NCI-H1092 (cell line): Measurements from ENCODE around the gene HMX3.
A peak's percentile ranks its signal among the peaks of the same experiment; 100 is the strongest.
"Not testable (repeated sequence)": the region's sequence is repeated elsewhere in the genome, so short reads cannot be mapped to it uniquely, and the experiment has no call there.

Source experiments
- DNase-seq: peaks from one replicate; lab custom pipeline; 2025; lab: John Stamatoyannopoulos, UW

HMX3 gene

DNA sequence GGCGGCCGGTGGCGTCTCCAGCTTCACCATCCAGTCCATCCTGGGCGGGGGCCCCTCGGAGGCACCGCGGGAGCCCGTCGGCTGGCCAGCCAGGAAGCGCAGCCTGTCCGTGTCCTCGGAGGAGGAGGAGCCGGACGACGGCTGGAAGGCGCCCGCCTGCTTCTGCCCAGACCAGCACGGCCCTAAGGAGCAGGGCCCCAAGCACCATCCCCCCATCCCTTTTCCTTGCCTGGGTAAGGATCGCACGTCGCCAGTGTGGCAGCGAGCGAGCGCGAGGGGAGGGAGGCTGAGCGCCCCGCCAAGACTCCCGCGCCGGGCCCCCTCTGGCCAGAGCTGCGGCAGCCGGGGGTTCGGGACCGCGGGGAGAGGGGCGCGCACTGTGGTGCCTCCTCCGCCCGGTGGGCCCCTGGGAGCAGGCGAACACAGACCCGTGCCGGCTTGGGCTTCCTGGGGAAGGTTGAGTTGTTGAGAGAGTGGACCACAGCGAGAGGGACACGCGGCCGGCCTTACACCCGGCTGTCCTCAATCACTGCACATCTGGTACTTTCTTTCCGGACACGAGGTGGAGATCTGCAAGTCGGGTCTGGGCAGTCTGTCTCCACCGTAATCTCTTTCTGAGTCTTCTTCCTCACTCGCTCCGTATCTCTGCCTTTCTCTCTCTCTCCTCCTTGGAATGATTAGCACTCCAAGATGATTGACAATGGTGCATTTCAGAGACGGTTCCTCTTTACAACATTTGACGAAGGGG is 12.8 kb downstream of the HMX3 start:
- DNase-seq = no peak

DNA sequence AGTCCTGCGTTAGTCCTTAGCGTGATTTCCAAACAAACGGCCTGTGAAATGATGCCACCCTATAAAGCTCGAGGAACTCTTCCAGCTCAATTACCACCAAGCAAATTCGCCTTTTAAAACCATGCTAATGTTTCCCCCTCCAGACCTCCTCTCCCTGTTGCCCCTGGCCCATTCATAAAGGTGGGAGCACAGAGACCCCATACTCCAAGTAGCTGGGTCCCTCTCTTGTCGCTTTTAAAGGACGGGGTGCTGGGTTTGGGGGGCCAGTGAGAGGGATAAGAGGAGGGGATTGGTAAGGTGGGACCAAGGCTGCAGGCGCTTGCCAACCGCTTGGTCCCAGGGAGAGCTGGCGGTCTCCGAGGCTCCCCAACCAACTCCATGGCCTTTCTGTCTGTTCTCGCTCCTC is 13.4 kb downstream of the HMX3 start:
- no peak for DNase-seq

DNA sequence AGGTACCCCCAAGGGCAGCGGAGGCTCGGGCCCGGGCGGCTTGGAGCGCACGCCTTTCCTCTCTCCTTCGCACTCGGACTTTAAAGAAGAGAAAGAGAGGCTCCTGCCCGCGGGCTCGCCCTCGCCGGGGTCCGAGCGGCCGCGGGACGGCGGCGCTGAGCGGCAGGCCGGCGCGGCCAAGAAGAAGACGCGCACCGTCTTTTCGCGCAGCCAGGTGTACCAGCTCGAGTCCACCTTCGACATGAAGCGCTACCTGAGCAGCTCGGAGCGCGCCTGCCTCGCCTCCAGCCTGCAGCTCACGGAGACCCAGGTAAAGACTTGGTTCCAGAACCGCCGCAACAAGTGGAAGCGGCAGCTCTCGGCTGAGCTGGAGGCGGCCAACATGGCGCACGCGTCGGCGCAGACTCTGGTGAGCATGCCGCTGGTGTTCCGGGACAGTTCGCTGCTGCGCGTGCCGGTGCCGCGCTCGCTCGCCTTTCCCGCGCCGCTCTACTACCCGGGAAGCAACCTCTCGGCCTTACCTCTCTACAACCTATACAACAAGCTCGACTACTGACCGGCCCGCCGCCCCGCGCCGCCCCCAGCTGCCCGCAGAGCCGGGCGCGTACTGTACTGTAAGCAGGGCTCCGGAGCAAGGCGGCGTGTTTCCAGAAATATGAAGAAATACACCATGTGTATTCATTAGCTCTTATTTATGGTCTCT is 13.9 kb downstream of the HMX3 start:
- DNase-seq = no peak

DNA sequence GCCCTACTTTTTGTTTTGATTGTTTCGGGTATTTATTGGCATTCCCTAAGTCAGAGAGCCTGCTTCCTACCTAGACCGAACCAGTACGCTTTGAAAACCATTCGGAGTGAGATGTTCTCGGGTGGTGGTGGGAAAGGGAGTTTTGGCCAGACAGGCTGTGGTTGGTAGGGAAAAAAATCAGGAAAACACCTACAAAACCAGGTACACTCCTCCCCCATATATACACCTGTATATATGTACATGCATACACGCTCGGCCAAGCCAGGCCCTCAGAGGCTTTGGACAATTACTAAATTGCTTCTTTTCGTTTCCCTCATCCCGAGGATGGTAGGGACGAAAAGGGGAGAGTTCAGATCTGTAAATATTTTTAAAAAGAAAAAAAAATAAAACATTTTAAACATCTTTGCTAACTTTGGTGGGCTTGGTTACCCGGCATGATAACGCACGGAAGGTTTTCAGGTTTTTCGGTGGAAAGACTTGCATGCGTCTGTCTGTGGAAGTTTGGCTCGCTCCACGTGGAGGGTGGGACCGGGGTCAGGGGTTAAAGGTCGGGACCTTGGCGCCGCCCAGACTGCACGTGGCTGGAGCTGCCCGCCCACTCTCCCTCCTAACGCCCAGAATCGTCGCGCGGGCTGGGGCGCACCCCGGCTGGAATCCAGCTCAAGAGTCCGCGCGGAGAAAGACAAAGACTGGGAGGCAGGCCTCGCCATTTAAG is 14.7 kb downstream of the HMX3 start:
- no peak for DNase-seq

DNA sequence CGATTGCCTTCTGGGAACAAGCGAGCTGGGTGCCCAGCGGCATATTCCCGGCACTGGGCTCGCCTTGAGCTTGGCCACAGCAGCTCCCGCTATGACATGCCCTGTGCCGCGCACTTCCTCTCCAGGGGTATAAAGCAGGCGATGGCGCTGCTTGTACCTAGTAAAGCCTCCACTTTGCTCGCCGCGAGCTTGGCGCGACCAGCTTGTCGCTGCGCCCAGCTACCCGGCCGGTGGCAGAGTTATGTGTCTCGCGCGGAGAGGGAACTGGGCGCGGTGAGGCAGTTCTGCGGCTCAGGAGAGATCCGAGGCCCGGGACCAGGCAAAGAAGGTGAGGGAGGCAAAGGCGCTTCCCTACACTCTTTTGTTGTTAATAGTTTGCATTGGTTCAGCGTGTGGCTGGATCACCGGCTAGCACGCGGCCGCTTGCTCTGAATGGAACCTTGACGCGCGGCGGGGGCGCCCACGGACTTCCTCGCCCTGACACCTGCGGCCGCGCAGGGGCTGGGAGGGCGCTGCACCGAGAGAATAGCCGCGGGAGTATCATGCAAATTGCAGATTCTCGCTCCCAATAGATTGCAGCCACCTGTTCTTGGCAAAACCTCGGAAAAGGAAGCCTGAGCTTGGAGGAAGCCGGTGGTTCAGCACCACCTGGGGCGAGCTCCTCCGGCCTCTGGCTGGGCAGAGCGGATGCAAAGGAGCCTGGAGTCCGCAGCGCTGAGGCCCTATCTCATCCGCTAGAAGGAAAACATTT is 15.4 kb downstream of the HMX3 start:
- no peak for DNase-seq

DNA sequence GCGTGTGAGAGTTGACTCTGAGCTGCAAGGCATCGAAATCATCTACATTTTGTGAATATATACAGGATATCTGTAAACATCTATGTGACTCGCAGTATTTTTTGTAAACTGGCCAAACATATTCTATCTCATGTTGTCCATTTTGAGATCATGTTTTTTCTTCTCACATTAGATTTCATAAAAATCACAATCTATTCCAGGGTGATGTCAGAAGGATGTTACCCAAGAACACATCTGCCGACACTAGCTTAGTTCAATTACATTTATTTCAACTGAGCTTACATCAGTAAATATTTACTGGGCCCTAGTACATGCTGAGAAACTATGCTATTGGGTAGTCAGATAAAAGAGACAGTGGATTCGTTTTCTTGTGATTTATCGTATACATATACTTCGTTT is 16.0 kb downstream of the HMX3 start:
- no peak for DNase-seq

DNA sequence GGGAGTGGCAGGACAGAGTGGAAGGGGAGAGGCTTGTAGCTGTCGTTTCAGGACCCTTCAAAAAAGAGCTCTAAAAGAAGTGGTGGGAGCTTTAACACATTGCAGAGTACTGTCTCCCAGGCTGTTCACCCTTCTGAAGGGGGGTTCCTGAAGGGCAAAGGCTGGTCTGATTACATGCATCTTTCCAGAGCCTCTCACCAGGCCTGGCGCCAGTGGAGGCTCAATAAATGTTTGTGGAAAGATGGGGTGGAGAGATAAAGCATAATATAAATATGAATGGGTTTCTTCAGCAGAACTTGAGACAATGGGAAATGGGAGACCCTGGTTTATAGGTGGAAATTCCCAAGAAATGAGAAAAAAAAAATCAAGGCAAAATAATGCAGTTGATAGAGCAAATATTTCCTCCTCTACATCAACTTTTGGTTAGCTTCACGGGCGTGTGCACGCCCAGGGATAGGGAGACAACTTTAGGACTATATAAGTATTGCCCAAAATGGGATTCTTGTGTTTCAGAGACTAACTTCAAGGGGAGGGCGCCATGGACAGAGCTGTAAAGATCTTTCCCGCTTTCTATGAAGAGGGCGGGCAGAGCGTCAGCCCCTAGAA is 17.8 kb downstream of the HMX3 start:
- DNase-seq = no peak

DNA sequence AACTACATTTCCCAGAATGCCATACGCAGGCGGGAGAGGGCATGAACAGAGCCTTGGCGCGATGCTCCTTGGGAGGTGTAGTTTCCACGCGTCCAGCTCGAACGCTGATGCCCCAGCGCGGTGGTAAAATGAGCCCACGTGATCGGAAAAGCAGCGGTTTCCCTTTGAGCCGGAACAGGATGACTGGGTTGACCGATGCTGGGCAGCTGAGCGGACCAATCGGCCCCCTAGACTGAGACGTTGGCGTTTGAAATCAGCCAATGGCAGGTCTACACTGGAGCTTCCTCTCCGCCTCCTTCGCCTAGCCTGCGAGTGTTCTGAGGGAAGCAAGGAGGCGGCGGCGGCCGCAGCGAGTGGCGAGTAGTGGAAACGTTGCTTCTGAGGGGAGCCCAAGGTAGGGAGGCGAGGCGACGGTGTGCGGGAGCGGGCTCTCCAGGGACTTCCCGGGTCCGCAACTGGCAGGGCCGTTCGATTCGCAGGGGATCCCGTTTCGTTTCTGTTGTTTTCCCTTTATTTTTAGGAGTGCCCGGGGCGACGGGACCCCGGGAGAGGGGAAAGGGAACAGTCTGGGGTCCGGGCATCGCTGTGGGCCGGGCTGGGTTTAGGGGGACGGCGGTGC is 18.4 kb downstream of the HMX3 start, which contains the start of gene BUB3:
BUB3 (plus strand) TSS at position 311 of the 619 bp plus-strand sequence. CDS start 516 bp downstream, outside the sequence.
- DNase-seq = peak; percentile 98

DNA sequence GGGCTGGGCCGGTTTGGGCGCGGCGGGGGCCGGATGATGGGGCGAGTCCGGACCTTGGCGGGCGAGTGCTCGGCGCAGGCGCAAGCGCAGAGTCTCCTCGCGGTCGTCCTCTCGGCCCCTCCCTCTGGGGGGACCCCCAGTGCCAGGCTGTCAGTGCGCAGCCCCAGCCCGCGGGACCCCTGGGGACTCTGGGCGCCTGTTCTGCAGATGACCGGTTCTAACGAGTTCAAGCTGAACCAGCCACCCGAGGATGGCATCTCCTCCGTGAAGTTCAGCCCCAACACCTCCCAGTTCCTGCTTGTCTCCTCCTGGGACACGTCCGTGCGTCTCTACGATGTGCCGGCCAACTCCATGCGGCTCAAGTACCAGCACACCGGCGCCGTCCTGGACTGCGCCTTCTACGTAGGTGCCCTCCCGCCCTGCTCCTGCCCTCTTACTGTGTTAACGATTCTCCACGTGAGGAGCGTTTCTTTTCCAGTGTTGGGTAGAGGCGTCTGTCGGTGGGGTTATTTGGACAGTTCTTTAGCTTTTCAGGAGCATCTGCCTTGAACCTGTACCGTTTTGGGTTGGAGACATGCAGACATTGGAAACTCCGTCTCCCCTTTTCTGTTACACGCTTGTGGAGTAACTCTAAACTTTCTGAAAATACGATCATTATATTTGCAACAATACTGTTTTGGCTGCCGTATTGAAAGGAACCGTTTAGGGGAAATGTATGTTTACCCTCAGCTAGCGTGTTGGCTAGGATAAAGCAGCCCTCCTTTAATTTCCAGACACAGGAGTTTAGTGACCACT is 19.1 kb downstream of the HMX3 start:
- DNase-seq = no peak

DNA sequence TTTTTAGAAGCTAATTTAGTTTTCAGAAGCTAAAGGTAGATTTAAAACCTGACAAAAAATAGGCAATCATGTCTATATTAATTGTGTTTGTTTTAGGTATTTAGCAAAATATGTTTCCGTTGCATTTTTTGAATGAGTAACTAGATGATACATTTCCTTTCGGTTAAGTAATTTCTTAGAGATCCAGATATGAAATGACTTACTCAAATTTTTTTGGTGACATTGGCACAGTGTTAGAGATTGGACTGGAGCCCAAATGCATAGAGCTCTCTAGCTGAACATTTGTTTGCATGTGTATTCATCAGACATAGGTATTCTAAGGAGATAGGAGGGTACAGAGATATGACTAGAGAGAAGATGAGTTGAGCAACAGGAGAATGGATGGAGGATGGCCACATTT is 20.3 kb downstream of the HMX3 start:
- no peak for DNase-seq

DNA sequence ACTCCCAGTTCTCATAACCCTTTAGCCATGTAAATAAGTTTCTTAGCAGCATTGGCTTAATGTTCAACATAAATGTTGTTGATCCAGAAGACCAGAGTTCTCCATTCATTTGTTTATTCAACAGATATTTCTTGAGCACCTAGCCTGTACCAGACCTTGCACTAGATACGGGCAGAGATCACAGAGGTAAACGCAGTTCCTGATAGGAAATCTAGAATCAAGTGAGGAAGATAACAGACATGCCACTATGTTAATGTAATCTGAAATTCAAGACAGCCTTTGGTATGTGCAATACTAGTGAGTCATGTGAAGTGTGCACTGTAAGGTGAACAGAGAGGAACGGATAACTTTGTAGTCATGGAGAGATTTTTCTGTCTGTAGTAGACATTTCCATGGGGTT is 21.4 kb downstream of the HMX3 start:
- DNase-seq = no peak

DNA sequence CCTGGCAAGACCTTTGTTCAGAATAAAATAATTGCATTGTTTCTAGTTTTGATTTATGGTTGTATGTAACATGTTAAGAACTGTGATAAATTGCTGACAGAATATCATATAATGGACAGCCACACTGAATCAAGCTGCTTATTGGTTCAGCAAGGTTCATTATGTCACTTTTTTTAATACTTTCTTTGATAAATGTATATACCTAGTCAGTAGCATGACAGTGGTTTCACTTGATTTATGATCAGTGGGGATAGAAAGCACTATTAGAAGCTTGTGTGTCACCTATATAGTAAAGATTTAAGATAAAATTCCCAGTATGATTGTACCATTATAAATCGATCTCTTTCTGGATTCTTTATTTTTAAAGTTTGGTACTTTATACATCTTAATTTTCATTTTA is 22.9 kb downstream of the HMX3 start:
- DNase-seq = no peak

DNA sequence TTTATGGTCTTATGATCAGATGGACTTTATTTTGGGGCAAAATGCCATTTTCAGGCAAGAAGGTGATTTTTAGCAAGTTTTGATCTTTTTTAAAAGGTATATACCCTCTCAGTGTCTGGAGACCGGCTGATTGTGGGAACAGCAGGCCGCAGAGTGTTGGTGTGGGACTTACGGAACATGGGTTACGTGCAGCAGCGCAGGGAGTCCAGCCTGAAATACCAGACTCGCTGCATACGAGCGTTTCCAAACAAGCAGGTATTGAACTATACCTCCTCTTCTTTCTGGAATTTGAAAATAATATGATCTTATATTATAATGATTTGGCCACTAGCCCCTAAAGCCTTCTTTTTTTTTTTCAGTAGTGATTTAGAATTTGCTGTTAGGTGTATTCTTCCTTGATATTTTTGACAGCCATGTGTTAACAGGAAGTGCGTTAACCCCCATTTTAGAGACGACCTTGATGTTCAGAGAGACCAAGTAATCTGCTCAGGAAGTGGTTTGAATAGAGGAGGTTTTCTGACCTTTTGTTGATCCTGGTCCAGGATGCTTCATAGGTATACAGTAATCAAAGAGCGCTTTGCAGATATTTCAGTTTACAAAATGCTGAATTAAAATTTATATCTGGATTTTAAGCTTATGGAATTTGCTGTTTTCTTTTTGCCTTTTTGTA is 24.7 kb downstream of the HMX3 start:
- no peak for DNase-seq

DNA sequence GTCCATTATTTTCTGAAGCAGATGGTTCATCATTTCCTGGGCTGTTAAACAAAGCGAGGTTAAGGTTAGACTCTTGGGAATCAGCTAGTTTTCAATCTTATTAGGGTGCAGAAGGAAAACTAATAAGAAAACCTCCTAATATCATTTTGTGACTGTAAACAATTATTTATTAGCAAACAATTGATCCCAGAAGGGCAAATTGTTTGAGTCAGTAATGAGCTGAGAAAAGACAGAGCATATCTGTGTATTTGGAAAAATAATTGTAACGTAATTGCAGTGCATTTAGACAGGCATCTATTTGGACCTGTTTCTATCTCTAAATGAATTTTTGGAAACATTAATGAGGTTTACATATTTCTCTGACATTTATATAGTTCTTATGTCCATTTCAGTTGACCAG is 28.5 kb downstream of the HMX3 start:
- no peak for DNase-seq

DNA sequence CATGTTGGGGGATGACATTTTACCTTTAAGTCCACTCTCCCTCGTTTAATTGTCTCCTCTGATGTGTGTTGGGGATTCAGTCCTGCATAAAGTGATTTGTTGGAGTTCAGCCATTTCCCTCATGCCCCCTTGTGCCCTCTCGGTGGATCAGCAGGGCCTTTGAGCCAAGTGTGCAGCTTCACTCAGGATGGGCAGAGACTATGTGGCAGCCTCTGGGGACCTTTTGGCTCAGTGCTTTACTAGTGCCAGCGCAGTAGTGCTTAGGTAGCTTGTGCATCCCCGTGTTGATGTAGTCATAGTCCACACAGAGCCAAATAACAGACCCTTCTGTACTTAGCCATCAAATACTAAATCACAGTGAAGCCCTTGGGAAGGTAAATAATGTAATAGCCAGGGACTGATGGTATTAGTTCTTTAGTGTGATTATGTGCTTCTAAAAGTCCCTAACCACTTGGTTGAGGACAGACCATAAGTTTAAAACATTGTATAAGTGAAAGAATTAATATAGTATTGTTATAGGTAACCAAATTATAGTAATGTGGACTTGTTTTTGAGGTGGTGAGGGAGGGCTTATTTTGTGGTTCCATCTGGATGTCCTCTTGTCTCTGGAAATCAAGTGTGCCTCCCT is 29.8 kb downstream of the HMX3 start:
- peak; percentile 28 for DNase-seq

DNA sequence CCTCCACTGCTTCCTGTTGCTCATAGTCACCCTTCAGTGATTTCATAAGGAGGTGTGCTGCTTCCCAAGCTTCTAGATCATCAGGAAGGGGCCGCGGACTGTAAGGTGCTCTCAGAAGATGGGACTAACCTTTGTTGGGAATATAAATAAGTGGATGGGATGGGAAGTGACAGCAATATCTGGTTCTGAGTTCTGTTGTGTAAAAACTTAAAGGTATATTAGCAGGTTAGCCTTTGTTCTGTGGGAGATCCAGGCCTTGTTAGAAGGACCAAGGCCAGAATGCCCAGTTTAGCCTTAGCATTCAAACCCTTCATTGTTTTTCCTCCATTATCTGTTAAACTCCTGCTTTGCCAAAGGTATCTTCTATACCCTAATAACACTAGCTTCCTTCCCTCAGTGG is 30.8 kb downstream of the HMX3 start:
- no peak for DNase-seq

DNA sequence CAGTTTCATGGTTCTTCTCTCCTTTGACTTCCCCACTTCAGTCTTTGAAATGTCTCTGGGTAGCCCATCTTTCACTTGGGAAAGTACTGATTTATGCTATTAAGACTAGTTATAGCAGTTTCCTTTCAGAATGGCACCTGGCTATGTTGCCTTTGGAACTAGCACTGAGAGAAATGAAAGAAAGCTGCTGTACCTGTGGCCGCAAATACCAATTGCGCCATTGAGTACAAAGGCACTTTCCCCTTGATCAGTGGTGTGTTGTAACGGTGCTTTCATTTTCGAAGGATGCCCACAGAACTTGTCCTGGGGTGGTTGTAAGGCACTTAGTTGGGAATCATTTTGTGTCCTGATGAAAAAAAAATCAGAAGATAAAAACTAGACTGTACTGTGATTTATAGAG is 35.2 kb downstream of the HMX3 start:
- DNase-seq = no peak

DNA sequence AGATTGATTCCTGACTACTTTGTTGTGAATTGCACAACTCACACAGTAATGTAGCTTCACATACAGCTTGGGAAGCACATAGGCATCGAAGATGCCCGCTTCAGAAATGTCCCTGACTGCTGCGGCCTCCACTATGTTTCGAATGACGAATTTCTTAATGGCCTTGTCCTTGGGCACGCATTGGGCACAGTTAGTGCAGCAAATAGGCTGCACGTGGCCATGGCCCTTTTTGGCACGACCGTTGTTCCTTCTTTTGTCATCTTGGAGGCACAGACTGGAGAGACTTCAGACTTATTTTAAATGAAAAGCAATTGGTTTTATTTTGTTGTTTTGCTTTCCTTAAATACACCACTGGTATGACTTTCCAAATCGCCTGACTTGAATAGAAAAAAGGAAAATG is 35.8 kb downstream of the HMX3 start:
- DNase-seq = not testable (repeated sequence)
